Measurements from ENCODE around the gene GNA15.
A peak's percentile ranks its signal among the peaks of the same experiment; 100 is the strongest.

The GNA15 gene

DNA sequence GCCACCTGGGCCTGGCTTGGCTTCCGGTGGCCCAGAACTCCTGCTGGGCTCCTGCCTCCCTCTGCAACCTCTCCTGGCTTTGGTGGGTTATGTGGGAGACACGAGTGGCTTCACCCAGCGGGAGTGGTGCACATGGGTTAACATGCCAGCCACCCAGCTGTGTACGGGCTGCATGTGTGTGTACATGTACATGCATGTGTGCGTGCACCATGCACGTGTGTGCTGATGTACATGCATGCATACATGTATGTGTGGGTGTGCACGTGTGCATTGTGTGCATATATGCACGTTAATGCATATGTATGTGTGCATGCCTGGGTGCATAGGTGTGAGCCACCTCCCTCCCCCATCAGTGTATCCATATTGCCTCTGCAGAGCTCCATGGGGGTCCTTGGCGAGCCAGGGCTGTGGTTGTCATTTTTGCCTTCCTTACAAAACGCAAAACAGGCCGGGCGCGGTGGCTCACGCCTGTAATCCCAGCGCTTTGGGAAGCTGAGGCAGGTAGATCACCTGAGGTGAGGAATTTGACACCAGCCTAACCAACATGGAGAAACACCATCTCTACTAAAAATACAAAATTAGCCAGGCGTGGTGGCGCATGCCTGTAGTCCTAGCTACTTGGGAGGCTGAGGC is 29.2 kb upstream of the GNA15 start:
- no peak for DNase-seq (ENCODE audit: low read depth, low spot score)

DNA sequence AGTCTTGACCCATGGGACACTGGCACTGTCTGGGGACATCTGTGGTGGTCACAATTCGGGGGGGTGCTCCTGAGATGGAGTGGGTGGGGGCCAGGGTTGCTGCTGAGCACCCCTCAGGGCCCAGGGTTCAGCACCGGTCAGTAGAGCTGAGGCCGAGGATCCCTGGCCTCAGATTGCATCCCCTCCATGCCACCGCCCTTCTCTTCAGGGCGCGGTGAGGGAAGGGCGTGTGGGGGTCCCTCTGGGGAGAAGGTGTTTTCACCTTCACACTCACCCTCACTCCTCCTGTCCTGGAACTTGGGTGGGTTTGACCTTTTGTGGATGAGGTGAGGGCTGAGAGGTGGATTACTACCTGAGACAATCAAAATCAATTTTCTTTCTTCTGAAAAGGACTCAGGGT is 28.2 kb upstream of the GNA15 start:
- no peak for DNase-seq (ENCODE audit: low read depth, low spot score)

DNA sequence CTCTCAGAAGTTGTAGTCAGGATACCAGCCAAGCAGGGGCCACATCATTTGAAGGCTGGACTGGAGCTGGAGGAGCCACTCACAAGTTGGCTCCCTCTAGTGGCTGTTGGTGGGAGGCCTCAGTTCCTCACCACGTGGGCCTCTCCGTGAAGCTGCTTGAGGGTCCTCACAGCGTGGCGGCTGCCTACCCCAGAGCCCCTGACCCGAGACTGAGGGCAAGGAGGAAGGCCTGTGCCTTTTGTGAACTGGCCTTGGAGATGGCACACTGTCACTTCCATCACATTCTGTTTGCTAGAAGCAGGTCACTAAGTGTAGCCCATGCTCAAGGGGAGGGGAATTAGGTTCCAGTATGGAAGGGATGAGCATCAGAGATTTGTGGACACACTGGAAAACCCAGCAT is 27.1 kb upstream of the GNA15 start:
- peak; percentile 53 for DNase-seq (ENCODE audit: low read depth, low spot score)

DNA sequence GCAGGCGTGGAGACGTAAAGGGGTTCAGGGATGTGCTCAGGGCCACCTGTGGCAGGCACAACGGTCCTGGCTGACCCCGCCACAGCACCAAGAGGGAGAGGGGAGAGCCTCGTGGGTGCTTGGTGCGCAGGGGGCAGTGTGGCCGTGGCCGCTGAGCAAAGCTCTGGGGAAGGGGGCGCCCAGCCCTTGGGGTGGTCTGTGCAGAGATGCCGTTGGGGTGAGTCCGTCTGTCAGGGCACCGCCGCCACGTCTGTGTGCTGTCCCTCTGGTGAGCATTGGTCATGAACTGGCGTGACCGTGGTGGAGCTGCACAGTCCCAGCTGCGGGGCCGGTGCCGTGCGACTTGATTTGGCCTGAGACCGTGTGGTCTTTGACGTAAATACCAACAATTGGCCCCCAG is 26.3 kb upstream of the GNA15 start:
- DNase-seq (ENCODE audit: low read depth, low spot score): no peak

DNA sequence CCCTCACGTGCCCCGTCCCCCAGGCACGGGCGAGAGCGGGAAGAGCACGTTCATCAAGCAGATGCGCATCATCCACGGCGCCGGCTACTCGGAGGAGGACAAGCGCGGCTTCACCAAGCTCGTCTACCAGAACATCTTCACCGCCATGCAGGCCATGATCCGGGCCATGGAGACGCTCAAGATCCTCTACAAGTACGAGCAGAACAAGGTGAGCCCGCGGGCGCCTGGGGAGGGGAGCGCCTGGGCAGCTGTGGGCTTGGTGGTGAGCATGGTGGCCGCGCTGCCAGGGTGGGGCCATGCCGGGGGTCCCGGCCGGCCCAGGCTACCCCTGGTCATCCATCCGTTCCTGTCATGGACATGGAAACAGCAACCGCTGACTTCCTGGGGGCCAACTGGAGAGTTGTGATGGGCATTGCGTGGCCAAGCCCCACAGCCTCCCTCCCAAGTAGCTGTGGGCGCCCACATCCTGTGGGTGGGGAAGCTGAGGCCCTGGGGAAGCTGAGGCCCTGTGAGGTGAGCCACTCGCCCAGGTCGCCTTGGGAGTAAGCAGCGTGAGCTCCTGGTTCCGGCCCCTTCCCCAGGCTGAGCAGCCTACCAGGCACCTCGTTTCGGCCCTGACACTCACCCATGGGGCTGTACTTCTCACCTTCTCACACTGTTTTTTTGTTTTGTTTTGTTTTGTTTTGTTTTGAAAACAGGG is 25.6 kb upstream of the GNA15 start:
- no peak for DNase-seq (ENCODE audit: low read depth, low spot score)

DNA sequence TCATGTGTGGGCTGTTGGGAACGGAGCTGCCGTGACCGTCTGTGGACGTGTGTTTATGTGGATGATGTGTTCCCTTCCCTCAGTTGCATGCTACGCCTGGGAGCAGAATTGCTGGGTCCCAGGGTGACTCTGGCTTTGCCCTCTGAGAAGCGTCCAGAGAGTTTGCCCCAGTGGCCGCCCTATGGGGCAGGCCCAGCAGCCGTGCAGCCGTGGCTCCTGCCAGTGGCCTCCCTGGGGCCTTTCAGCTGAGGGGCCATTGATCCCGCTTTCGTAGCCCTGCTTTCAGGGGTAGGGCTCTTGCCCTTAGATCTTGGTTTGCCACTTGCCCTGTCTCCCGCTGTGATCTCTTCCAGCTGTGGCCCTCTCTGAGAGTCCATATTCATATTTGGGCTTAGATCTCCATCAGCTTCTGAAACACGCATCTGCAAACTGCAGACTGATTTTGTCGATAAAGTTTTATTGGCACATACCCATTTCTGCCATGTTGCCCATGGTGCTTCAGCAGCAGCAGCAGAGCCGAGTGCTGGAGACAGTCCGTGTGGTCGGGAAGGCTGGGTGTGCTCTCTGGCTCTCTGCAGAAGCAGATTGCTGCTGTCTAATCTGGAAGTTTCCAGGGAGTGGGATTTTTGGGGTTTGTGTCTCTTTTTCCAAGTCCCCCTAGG is 24.1 kb upstream of the GNA15 start:
- no peak for DNase-seq (ENCODE audit: low read depth, low spot score)

DNA sequence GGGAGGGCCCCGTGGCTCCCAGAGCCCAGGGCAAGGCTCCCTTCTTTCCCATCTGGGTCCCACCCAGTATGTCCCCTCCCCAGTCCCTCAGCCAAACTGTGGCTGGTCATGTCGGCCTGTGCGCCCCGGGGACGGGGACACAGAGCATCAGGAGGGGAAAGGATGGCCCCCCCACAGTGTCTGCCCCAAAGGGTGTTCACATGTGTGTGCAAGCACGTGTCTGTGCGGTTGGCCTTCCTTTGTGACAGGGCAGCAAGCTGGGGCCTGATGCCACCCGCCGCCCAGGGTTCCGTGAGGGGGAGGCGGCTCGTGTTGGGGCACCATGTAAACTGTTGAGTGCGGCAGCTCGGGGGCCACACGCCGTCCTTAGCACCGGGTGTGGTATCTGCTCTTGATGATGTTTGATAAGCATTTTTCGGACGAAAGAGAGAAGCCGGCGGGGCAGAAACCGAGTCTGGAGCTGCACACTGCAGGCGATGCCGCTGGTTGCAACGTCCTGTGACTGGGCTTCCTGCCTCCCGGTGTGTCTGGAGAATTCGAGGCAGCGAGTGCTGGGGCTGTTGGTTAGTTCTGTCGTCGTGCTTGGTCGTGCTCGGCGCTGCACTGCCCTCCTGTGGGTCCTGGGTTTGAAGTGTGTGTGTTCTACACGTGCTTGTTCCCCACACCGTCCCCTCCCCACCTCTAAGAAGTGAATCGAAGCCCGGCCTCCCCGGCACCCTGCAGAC is 23.3 kb upstream of the GNA15 start:
- DNase-seq (ENCODE audit: low read depth, low spot score): no peak

DNA sequence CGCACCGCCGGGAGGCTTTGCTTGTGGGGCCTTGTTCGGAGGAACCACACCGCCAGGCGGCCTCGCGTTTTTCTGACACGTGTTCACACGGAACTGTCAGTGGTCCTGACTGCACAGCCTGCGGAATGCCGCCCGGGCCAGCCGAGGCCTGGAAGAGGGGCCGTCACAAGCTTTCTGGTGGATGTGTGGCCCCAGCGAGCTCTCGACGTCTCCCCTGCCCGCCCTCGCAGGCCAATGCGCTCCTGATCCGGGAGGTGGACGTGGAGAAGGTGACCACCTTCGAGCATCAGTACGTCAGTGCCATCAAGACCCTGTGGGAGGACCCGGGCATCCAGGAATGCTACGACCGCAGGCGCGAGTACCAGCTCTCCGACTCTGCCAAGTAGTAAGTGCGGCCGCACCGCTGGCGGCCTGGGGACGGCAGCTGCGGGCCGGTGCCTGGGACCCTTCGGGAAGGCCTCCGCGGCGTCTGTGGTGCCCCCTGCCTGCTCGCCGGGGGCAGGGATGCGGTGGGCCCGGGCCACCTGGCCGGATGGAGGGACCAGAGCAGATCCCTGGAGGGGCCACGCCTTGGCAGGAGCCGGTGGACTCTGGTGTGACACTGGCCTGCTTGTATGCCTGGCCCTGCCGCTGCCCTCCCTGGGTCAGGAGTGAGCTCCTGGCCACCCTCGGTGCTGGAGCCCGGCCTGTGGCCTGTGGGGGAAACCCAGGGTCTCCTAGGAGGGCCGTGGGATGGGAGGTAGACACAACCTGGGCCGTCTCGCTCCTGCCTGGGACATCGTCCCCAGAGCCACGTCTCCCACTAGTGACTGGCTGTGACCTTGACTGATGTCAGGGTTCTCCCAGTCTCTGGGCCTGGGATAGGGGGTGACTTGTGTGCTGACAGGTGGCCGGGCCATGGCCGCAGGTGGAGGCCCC is 22.5 kb upstream of the GNA15 start:
- no peak for DNase-seq (ENCODE audit: low read depth, low spot score)

DNA sequence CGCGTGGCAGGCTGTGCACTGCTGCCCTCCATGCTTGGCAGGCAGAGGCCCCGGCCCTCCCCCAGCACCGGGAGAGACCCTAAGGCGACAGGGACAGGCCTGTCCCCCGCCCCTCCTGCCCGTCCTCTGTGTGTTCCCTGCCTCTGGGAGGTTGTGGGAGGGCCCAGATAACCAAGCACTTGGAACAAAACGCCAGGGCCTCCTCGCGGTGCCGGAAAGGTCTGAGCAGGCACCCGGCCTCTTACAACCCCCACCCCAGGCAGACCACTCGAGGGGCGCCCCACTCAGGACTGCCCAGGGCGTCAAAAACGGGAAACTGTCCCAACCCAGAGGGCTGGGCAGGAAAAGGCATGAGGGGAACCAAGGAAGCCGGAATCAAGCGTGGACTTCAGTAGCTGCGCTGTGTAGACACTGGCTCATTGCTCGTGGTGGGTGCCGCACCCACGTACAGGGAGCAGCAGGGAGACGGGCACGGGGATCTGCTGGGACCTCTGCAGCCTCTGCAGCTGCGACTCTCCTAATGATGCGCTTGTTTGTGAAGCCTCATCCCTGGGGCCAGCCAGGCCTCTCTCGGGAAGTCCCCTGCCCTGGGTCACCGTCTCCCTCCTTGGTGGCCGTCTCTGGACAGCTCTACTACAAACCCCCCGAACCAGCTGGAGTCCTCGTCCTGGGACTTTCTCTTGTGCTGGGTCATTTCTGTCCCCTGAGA is 21.7 kb upstream of the GNA15 start:
- DNase-seq (ENCODE audit: low read depth, low spot score): no peak

DNA sequence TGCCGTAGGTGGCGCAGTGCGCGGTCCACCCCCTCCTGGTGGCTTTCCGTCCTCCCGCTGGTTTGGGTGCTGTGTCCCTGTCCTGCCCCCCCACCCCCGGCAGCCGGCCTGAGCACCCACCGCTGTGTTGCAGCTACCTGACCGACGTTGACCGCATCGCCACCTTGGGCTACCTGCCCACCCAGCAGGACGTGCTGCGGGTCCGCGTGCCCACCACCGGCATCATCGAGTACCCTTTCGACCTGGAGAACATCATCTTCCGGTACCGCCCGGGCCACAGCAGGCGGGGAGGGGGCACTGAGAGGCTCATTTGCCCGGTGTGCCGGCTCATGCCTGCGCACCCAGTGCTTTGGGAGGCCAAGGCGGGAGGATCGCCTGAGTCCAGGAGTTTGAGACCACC is 21.0 kb upstream of the GNA15 start:
- DNase-seq (ENCODE audit: low read depth, low spot score): no peak

DNA sequence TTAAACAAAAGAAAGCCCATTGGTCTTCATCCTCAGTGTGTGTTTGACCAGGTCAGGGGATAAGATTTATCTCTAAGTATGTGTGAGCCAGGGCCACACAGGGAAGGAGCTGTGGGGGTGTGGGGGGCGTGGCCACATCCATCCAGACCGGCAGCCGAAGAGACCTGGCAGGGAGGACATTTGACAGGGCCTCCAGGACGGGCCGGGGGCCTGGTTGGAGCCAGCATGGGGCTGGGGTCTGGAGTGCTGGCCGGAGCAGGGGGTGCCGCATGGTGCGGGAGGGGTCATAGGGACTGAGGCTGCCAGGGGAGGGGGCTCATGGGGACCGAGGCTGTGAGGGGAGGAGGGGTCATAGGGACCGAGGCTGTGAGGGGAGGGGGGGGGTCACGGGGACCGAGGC is 20.4 kb upstream of the GNA15 start:
- DNase-seq (ENCODE audit: low read depth, low spot score): no peak

DNA sequence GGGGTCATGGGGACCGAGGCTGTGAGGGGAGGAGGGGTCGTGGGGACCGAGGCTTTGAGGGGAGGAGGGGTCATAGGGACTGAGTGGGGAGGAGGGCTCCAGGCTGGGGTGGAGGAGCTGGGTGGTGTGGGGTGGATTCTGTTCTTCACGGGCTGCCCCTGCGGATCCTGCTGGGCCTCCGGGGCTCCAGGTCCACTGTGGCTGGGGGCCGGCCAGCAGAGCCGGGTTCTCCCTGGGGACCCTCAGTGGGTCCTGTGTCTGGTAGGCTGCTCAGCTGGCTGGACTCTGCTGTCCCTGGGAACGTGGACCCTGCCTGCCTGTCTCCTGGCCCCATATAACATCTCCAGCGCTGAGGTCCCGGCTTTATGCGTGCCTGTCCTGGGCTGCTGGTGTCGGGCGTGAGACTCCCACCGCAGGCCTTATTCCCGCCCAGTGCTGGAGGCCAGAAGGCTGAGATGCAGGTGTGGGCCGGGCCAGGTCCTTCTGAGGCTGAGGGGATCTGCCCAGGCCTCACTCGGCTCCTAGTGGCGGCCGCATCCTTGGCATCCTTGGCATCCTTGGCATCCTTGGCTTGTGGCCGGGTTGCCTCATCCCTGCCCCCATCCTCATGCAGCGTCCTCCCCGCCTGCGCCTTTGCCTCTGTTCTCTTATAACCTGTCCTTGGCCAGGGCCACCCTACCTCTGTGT is 19.8 kb upstream of the GNA15 start:
- DNase-seq (ENCODE audit: low read depth, low spot score): no peak

DNA sequence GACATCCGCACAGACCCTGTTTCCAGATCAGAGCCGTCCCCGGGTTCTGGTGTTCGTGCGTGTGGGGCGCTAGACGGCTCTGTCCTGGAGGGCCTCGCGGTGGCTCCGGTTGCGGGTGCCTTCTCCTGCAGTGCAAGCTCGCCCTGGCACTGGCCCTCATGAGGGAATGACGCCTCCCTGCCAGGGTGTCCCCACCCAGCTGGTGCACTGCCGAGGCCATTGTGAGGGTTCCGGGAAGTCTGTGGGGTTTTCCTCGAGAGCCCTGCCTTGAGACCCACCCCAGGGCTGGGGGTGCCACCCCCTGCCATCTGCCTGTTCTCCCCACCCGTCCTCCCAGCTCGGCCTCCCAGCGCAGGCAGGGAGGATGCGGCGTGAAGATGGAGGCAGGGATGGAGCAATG is 19.2 kb upstream of the GNA15 start:
- DNase-seq (ENCODE audit: low read depth, low spot score): no peak

DNA sequence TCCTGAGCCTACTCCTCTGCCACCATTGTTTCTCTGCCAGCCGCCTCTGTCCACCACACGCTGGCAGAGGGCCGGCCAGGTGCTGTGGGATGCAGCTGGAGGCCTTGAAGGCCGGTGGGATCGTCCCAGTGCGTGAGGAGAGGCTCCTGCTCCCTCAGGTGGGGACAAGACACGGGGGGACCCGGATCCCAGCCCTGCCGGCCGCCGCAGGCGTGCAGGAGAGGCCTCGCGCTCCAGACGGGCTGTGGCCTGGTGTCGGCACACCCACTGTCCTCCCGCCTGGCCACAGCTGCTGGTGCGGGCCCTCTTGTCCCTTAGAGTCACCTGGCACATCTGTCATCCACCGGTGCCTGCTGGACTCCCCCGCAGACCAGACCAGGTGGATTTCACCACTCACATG is 18.1 kb upstream of the GNA15 start:
- DNase-seq (ENCODE audit: low read depth, low spot score): no peak

DNA sequence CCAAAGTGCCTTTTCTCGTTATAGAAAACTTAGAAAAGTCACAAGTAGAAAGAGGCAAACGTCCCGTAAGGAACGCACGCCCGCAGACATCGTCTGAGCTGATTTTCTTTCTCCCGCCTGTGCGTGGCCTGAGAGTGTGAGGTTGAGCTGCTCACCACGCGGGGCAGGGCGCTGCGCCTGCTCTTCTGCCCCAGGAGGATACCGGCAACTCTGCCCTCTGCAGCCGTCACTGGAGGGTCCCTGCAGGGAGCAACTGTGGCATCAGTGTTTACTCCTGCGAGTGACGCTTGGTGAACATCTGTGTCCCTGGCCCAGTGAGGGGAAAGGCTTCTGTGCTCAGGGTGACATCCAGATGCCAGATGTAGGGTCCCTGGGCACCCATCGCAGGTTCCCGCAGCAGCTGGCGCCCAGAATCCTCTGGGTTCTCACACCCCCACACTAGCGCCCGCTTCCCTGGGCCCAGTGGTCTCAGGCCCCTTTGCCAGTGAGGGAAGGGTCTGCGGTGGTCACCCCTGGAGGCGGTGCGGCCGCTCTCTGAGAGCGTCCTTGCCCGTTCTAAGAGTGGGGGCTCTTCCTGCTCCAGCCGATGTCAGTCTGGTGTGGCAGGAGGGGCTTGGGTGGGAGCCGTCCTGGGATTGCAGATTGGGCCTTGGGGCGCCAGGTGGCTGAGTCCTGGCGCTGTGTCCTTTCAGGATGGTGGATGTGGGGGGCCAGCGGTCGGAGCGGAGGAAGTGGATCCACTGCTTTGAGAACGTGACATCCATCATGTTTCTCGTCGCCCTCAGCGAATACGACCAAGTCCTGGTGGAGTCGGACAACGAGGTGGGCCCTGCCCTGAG is 17.4 kb upstream of the GNA15 start:
- no peak for DNase-seq (ENCODE audit: low read depth, low spot score)

DNA sequence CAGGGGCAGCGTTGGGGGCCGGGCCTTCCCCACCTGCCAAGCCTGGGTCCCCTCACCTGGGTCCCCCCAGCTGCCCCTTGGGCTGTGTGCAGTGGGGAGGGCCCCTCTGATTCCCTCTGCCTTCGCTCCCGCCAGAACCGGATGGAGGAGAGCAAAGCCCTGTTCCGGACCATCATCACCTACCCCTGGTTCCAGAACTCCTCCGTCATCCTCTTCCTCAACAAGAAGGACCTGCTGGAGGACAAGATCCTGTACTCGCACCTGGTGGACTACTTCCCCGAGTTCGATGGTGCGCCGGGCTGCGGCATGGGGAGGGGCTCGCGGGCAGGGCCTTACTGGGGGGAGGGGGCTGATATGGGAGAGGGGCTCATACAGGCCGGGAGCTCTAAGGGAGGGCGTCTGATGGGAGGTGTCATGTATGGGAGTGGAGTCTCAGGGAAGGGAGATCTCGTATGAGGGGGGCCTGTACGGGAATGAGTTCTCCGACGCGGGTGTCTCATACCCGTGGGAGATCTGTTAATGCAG is 16.7 kb upstream of the GNA15 start:
- no peak for DNase-seq (ENCODE audit: low read depth, low spot score)

DNA sequence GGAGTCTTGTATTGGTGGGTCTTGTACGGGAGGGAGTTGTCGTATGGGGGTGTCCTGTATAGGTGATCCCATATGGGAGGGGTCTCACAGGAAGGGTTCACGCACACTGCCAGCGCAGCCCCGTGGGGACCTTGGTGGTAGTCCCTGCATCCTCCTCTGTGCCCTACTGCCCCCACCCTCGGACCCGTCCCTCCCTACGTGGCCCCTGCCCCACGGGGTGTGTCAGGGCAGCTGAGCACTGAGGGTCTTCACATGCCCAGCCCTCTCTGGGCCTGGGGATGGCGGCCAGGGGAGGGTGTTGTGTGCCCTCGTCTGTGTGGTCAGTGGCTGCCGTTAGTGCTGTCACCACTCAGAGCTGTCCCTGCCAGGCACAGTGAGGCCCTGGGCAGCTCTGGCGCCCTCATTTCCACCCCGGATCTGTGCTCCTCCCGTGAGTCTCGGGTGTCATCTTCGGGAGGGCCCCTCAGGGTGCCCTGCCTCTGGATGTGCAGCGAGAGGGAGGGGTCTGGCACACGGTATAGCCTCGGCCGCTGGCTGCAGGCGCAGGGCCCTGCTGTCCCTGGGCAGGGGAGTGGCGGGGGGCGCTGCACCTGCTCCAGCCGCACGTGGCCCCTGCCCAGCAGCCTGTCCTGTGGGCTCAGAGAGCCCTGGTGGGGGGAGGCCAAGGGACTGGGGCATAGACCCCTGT is 16.0 kb upstream of the GNA15 start:
- no peak for DNase-seq (ENCODE audit: low read depth, low spot score)

DNA sequence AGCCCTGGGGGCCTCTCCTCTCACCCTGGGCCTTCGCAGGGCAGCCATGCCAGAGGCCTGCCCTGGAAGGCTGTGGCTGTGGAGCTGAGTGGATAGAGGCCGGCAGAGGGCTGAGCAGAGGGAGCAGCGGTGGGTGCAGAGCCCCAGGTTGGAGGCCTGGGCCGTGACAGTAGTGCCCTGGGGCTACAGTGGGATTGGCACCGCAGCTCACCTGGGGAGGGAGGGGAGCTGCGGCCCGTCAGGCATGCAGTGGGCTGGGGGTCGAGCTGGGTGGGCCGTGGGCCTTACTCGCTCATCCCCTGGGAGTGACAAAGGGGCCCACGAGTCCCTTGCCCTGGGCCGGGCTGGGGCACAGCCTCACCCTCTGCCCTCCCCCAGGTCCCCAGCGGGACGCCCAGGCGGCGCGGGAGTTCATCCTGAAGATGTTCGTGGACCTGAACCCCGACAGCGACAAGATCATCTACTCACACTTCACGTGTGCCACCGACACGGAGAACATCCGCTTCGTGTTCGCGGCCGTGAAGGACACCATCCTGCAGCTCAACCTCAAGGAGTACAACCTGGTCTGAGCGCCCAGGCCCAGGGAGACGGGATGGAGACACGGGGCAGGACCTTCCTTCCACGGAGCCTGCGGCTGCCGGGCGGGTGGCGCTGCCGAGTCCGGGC is 15.1 kb upstream of the GNA15 start:
- DNase-seq (ENCODE audit: low read depth, low spot score): no peak

All from activated CD4-positive, CD25-positive, alpha-beta regulatory T cell treated with anti-CD3 and anti-CD28 coated beads, Interleukin-2, amount 50 U/mL, for 16 hours (primary cell).